H9 (cell line): ENCODE measurements around the gene RTP3. TPM values are rescaled to one million over a fixed set of nuclear protein-coding genes. Genes with fewer than 3 reads are reported as not detected.
A peak's percentile ranks its signal among the peaks of the same experiment; 100 is the strongest.

Experiments used
- DNase-seq: peaks from one replicate; pipeline ENCODE4 v3.0.0-alpha.2; 2017
- H2AFZ ChIP-seq: one replicate; pipeline ENCODE4 v1.6.1; 2013; ENCODE audit warnings: mild to moderate bottlenecking, low read length, control low read depth, moderate library complexity
- H2AK5ac ChIP-seq: 2 replicates; pipeline ENCODE4 v1.6.1; 2013; ENCODE audit warnings: low read length, control low read depth, mixed read lengths; ENCODE audit not compliant: insufficient read length
- H2BK120ac ChIP-seq: one replicate; pipeline ENCODE4 v1.6.1; 2013; ENCODE audit warnings: low read depth, mild to moderate bottlenecking, low read length, control low read depth, inconsistent platforms; ENCODE audit not compliant: poor library complexity, severe bottlenecking
- H2BK12ac ChIP-seq: 2 replicates; pipeline ENCODE4 v1.6.1; 2013; ENCODE audit warnings: low read length, control low read depth, mixed read lengths, low read depth; ENCODE audit not compliant: insufficient read length
- H2BK15ac ChIP-seq: 2 replicates; pipeline ENCODE4 v1.6.1; 2013; ENCODE audit warnings: low read depth, low read length, control low read depth
- H2BK20ac ChIP-seq: one replicate; pipeline ENCODE4 v1.6.1; 2013; ENCODE audit warnings: low read depth, mild to moderate bottlenecking, low read length, control low read depth, inconsistent platforms; ENCODE audit not compliant: poor library complexity, severe bottlenecking
- H2BK5ac ChIP-seq: 2 replicates; pipeline ENCODE4 v1.6.1; 2013; ENCODE audit warnings: low read length, control low read depth, mixed read lengths; ENCODE audit not compliant: insufficient read length
- H3K14ac ChIP-seq: 2 replicates; pipeline ENCODE4 v1.6.1; 2013; ENCODE audit warnings: low read length, control low read depth; ENCODE audit not compliant: insufficient read depth
- H3K18ac ChIP-seq: 2 replicates; pipeline ENCODE4 v1.6.1; 2013; ENCODE audit warnings: low read depth, mild to moderate bottlenecking, mixed read lengths, low read length, control low read depth; ENCODE audit not compliant: insufficient read length
- H3K23ac ChIP-seq: 2 replicates; pipeline ENCODE4 v1.6.1; 2013; ENCODE audit warnings: low read length, control low read depth, mixed read lengths, low read depth; ENCODE audit not compliant: insufficient read length
- H3K23me2 ChIP-seq: 2 replicates; pipeline ENCODE4 v1.6.1; 2013; ENCODE audit warnings: low read depth, mild to moderate bottlenecking, mixed read lengths, low read length, control low read depth; ENCODE audit not compliant: insufficient read length, poor library complexity, severe bottlenecking
- H3K27ac ChIP-seq: 2 replicates; pipeline ENCODE4 v1.5.1; 2013; ENCODE audit warnings: low read length, control low read depth, mixed read lengths, low read depth; ENCODE audit not compliant: insufficient read length
- H3K27me3 ChIP-seq: 2 replicates; pipeline ENCODE4 v1.6.1; 2013; ENCODE audit warnings: low read length, control low read depth, inconsistent platforms; ENCODE audit not compliant: insufficient read depth
- H3K4ac ChIP-seq: 2 replicates; pipeline ENCODE4 v1.6.1; 2013; ENCODE audit warnings: low read depth, mild to moderate bottlenecking, control low read depth, inconsistent platforms, low read length, moderate library complexity
- H3K4me1 ChIP-seq: 2 replicates; pipeline ENCODE4 v1.6.1; 2013; ENCODE audit warnings: low read length, control low read depth, inconsistent platforms; ENCODE audit not compliant: insufficient read depth
- H3K4me2 ChIP-seq: 2 replicates; pipeline ENCODE4 v1.6.1; 2013; ENCODE audit warnings: low read length, control low read depth, mixed read lengths; ENCODE audit not compliant: insufficient read length, insufficient read depth
- H3K56ac ChIP-seq: 2 replicates; pipeline ENCODE4 v1.6.1; 2013; ENCODE audit warnings: low read depth, mild to moderate bottlenecking, mixed read lengths, low read length, control low read depth; ENCODE audit not compliant: insufficient read length
- H3K79me1 ChIP-seq: 2 replicates; pipeline ENCODE4 v1.6.1; 2013; ENCODE audit warnings: low read depth, mild to moderate bottlenecking, moderate library complexity, low read length, control low read depth, inconsistent platforms; ENCODE audit not compliant: insufficient read depth, poor library complexity, severe bottlenecking
- H3K79me2 ChIP-seq: 2 replicates; pipeline ENCODE4 v1.6.1; 2013; ENCODE audit warnings: low read length, control low read depth, inconsistent platforms; ENCODE audit not compliant: insufficient read depth
- H3K9ac ChIP-seq: 2 replicates; pipeline ENCODE4 v1.6.1; 2013; ENCODE audit warnings: low read length, control low read depth, mixed read lengths; ENCODE audit not compliant: insufficient read length; ENCODE audit errors: extremely low read depth
- H3K9me3 ChIP-seq: one replicate; pipeline ENCODE4 v1.6.1; 2013; ENCODE audit warnings: low read depth, low read length, inconsistent platforms; ENCODE audit not compliant: control insufficient read depth
- H3T11ph ChIP-seq: one replicate; pipeline ENCODE4 v1.6.1; 2013; ENCODE audit warnings: mild to moderate bottlenecking, low read length, control low read depth, inconsistent platforms
- H4K20me1 ChIP-seq: one replicate; pipeline ENCODE4 v1.6.1; 2013; ENCODE audit not compliant: control insufficient read depth, insufficient read length, insufficient read depth
- H4K5ac ChIP-seq: 2 replicates; pipeline ENCODE4 v1.6.1; 2013; ENCODE audit warnings: low read depth, mild to moderate bottlenecking, mixed read lengths, low read length, control low read depth; ENCODE audit not compliant: insufficient read length
- H4K8ac ChIP-seq: replicated peaks from 2 replicates; pipeline ENCODE4 v1.6.1; 2013; ENCODE audit warnings: low read length, control low read depth, mixed read lengths, low read depth; ENCODE audit not compliant: insufficient read length
- H4K91ac ChIP-seq: 2 replicates; pipeline ENCODE4 v1.6.1; 2013; ENCODE audit warnings: low read depth, mild to moderate bottlenecking, moderate library complexity, mixed read lengths, low read length, control low read depth; ENCODE audit not compliant: insufficient read length
- H3K27ac Mint-ChIP-seq, 3 experiments: 2 replicates in 2 of 3; 3 replicates in 1 of 3; pipeline ENCODE4 v1.8.0; 2020 to 2021; ENCODE audit warnings: mixed read lengths in 3 of 3, mild to moderate bottlenecking in 1 of 3, moderate library complexity in 1 of 3
- H3K27me3 Mint-ChIP-seq: 2 replicates; pipeline ENCODE4 v1.8.0; 2021; ENCODE audit warnings: low read depth, mild to moderate bottlenecking, moderate library complexity, mixed read lengths
- H3K36me3 Mint-ChIP-seq, 3 experiments: 2 replicates in 2 of 3; 3 replicates in 1 of 3; pipeline ENCODE4 v1.8.0; 2020 to 2021; ENCODE audit warnings: low read depth in 3 of 3, mixed read lengths in 3 of 3; ENCODE audit not compliant: insufficient read depth in 1 of 3
- H3K4me1 Mint-ChIP-seq, 2 experiments: 2 replicates each; pipeline ENCODE4 v1.8.0; 2020; ENCODE audit warnings: mixed read lengths in 2 of 2
- H3K4me3 Mint-ChIP-seq, 2 experiments: 2 replicates in 1 of 2; 3 replicates in 1 of 2; pipeline ENCODE4 v1.8.0; 2020 to 2021; ENCODE audit warnings: mild to moderate bottlenecking in 2 of 2, mixed read lengths in 2 of 2, moderate library complexity in 1 of 2
- H3K9me3 Mint-ChIP-seq, 2 experiments: 2 replicates in 1 of 2; 3 replicates in 1 of 2; pipeline ENCODE4 v1.8.0; 2020; ENCODE audit warnings: mild to moderate bottlenecking in 2 of 2, mixed read lengths in 2 of 2, moderate library complexity in 1 of 2
- CTCF ChIP-seq: fragments of 200-600 bp; sonication (generic); conservative IDR thresholded peaks from 3 replicates; pipeline ENCODE4 v1.8.0; 2021; ENCODE audit warnings: antibody characterized with exemption, mild to moderate bottlenecking
- WGBS: extraction: QIAGEN DNeasy Blood & Tissue Kit; methylation state at CpG from one replicate; pipeline ENCODE4 v1.1.7; 2013; ENCODE audit warnings: missing lambda C conversion rate, low lambda C conversion rate, mixed read lengths; ENCODE audit not compliant: insufficient read length; ENCODE audit errors: extremely low coverage; 5-methylcytosine and 5-hydroxymethylcytosine counted together
- total RNA-seq: library from RNA; stranded (reverse); gene quantifications from 2 replicates; pipeline ENCODE4 v1.2.1, GENCODE V29; 2021

Gene RTP3
- total RNA-seq, 1 experiment from 2014 or later: not detected

GRCh38 chr3:46479021-46479420 is 18.8 kb upstream of the RTP3 start:
- Histone ChIP-seq H4K8ac (no peak overlapping the region), H2BK20ac (no peak overlapping the region), H3K56ac (no peak overlapping the region), H2BK5ac (no peak overlapping the region), H4K5ac (no peak overlapping the region), H3K23me2 (no peaks in the 10 kb centered on the region), H3K79me1 (no peaks in the 10 kb centered on the region), H3K23ac (no peak overlapping the region), H3K79me2 (no peaks in the 10 kb centered on the region), H2BK12ac (no peak overlapping the region), H3T11ph (no peak overlapping the region), H3K9ac (no peak overlapping the region), H3K14ac (no peak overlapping the region), H3K4me2 (no peak overlapping the region), H3K27ac (no peak overlapping the region), H3K27me3 (no peaks in the 10 kb centered on the region), H3K9me3 (no peaks in the 10 kb centered on the region), H2AFZ (no peak overlapping the region), H2BK15ac (no peak overlapping the region), H3K4ac (no peak overlapping the region), H2BK120ac (no peak overlapping the region), H2AK5ac (no peak overlapping the region), H4K20me1 (no peaks in the 10 kb centered on the region), H3K4me1 (no peaks in the 10 kb centered on the region), H4K91ac (no peak overlapping the region), H3K18ac (no peak overlapping the region)
- Mint-ChIP-seq H3K4me1 (no peaks in the 10 kb centered on the region), H3K4me3 (no peak overlapping the region), H3K27me3 (peaks cover 9% of the 10 kb centered on the region), H3K27ac (peak overlapping the region in 1 of 3 experiments; percentile 46; a peak in 1 of 7 replicates), H3K36me3 (peaks cover 4 to 14% (median 6%) of the 10 kb centered on the region in 3 experiments; a peak in 6 of 7 replicates), H3K9me3 (peaks cover 10 to 12% of the 10 kb centered on the region in 2 experiments)
- WGBS: no CpG with 5 or more reads among the region's 5 CpGs
- no peak for TF ChIP-seq CTCF
- no peak for DNase-seq
